ENCODE results near the gene GALR3. TPM values are rescaled to one million over a fixed set of nuclear protein-coding genes. Genes with fewer than 3 reads are reported as not detected.

The GALR3 gene
- total RNA-seq, 2 donors from 2014 or later = not detected

DNA sequence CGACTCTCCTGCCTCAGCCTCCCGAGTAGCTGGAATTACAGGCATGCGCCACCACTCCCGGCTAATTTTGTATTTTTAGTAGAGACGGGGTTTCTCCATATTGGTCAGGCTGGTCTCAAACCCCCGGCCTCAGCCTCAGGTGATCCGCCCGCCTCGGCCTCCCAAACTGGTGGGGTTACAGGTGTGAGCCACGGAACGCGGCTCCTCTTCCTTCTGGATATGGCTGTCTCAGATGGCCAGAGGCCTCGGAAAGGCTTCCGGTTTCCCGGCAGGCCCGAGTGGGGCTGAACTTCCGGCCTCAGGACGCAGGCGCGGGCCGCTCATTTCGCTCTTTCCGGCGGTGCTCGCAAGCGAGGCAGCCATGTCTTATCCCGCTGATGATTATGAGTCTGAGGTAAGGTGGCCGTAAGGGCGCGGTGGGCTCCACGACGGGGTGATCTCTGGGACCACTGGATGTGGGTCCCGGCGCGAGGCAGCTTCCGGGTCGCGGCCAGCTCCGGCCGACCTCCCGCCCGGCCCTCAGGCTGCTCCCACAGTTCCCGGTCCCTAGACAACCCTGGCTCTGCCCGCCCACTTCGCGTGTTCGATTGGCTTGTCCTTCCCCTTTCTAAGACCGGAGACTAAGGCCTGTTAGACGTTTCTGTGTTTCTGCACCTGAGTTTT, 26.0 kb downstream of the GALR3 start, which contains the start of gene EIF3L:
TSS of gene EIF3L (plus strand) at position 331 of the 663 bp plus-strand sequence. CDS start at position 362, 31 bp downstream.
- H3K27me3 Mint-ChIP-seq = no peaks in the 10 kb centered on the region
- ATAC-seq = peak; percentile 84 to 86
- peaks cover 37% of the 10 kb centered on the region for H3K36me3 Mint-ChIP-seq
- peak within 1 kb of the TSS; percentile 98 to 100 for H3K27ac Mint-ChIP-seq
- H3K4me3 Mint-ChIP-seq = peak within 1 kb of the TSS; percentile 99
- H3K9me3 Mint-ChIP-seq = no peaks in the 10 kb centered on the region
- peaks cover 41 to 43% of the 10 kb centered on the region in 2 donors for H3K4me1 Mint-ChIP-seq (ENCODE audit: low read depth in 2 of 2)
- peak; percentile 92 for DNase-seq (ENCODE audit: low spot score)

DNA sequence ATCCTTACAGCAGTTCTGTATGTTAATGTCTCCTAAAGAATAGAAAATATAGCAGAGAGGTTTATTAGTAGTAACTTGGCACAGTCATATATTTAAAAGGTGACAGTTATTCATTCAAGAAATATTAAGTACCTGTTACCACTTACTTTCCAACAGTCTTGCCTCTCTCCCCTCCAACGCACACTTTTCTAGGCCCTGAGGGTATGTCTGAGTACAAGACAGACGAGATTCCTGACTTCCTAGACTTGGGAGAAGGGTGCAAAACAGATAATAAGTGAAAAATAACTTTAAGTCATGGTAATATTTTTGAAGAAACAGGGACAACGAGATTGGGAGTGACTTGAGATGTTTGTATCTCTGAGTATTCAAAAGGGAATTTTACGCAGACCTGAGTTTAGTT, 27.6 kb downstream of the GALR3 start:
- peaks cover 51 to 55% of the 10 kb centered on the region in 2 donors for H3K4me1 Mint-ChIP-seq (ENCODE audit: low read depth in 2 of 2)
- H3K9me3 Mint-ChIP-seq = no peaks in the 10 kb centered on the region
- no peaks in the 10 kb centered on the region for H3K27me3 Mint-ChIP-seq
- H3K36me3 Mint-ChIP-seq = peaks cover 50% of the 10 kb centered on the region
- ATAC-seq = no peak
- no peak overlapping the region for H3K27ac Mint-ChIP-seq
- DNase-seq (ENCODE audit: low spot score) = no peak
- peak overlapping the region; percentile 99 for H3K4me3 Mint-ChIP-seq

DNA sequence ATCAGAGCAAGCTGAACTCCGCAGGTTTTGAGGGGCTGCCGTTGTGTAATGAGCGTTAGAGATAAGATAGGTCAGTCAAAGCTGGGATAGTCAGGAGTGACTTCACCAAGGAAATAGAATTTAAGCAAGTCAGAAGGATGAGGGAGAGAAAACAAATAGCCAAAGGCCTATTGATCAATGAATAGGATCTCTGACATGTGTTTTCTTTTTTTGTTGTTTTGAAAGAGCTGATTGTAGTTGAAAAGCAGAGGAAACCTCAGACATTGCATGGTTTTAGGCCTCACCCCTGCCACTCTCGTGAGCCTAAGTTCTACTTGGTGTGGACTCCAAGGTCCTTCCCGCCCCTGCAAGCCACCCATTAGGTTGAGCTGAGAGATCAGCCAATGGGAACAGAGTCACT, 29.2 kb downstream of the GALR3 start:
- H3K27me3 Mint-ChIP-seq = no peaks in the 10 kb centered on the region
- peaks cover 50% of the 10 kb centered on the region for H3K36me3 Mint-ChIP-seq

DNA sequence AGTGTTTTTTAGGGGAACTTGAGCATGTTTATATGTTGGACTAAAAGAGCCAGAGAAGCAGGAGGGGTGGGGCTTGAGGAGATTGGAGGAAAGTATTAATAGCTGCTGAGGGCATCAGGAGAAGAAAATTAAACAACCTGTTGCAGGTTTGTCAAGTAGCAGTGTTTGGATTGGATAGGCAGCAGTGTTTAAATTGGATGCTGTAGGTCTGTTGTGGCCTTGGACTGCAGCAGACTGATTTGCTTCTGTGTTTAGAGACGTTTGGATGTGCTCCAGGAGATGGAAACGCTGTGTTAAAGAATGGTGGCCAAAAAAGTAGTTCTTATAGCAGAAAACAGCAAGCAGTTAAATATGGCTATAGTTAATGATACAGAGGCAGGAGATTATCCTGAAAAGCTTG, 31.8 kb downstream of the GALR3 start:
- H3K36me3 Mint-ChIP-seq = peaks cover 48% of the 10 kb centered on the region
- peaks cover 34 to 36% of the 10 kb centered on the region in 2 donors for H3K4me1 Mint-ChIP-seq (ENCODE audit: low read depth in 2 of 2)
- H3K9me3 Mint-ChIP-seq = no peaks in the 10 kb centered on the region
- H3K4me3 Mint-ChIP-seq = no peak overlapping the region
- ATAC-seq (no peak), DNase-seq (ENCODE audit: low spot score) (no peak)
- no peaks in the 10 kb centered on the region for H3K27me3 Mint-ChIP-seq
- no peak overlapping the region for H3K27ac Mint-ChIP-seq

More for the DNA sequence above, 29.2 kb downstream of the GALR3 start:
- ATAC-seq (no peak), DNase-seq (ENCODE audit: low spot score) (no peak)
- no peaks in the 10 kb centered on the region for H3K9me3 Mint-ChIP-seq
- peaks cover 51 to 54% of the 10 kb centered on the region in 2 donors for H3K4me1 Mint-ChIP-seq (ENCODE audit: low read depth in 2 of 2)
- H3K27ac Mint-ChIP-seq = no peak overlapping the region
- no peak overlapping the region for H3K4me3 Mint-ChIP-seq

DNA sequence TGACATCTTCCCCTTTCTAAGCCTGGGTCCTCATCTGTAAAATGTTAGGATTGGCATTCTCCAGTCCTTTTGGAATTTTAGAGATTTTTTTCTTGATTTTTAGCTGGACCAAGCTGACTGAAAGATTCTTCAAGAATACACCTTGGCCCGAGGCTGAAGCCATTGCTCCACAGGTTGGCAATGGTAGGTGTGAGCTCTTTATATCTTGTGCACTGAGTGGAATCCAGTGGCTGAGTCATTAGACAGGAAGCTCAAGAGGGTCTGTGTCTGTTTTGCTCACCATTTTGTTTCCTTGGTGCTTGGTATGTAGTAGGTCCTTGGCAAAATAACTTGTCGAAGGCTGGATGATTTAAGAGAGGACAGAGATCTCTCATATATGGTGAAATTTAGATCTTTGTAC, 32.3 kb downstream of the GALR3 start:
- H3K4me3 Mint-ChIP-seq = no peak overlapping the region
- ATAC-seq (no peak), DNase-seq (ENCODE audit: low spot score) (no peak)
- H3K36me3 Mint-ChIP-seq = peaks cover 49% of the 10 kb centered on the region
- no peaks in the 10 kb centered on the region for H3K9me3 Mint-ChIP-seq
- no peaks in the 10 kb centered on the region for H3K27me3 Mint-ChIP-seq
- no peak overlapping the region for H3K27ac Mint-ChIP-seq
- peaks cover 33 to 35% of the 10 kb centered on the region in 2 donors for H3K4me1 Mint-ChIP-seq (ENCODE audit: low read depth in 2 of 2)

DNA sequence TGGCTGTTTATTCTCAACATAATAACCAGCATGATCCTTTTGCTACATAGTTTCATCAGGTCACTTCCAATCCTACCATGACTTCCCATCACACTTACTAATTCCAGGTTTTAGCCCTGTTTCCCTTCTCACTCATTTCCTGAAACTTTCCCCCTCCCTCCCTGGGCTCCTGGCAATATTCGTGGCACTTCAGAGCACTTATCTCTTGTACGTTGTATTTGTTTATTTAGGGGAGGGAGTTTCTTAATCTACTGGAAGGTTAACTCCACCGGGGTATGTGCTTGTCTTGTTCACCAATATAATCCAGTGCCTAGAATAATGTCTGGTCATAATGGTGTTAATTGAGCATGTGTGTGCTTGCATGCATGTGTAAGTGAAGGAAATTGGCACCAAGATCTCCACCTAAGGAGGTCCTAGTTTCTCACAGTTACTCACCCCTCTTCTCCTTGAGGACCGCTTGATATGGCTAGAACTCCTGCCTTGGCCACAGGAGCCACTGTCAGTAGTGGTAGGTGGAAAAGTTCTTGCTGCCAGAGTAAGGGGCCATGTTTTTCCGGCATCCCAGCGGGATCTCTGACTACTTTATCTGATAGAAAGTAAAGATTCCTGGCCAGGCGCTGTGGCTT, 37.7 kb downstream of the GALR3 start:
- Mint-ChIP-seq H3K27me3 (no peaks in the 10 kb centered on the region), H3K4me3 (no peak overlapping the region), H3K27ac (peak overlapping the region in 1 of 2 donors; percentile 18), H3K36me3 (peaks cover 29% of the 10 kb centered on the region), H3K9me3 (no peaks in the 10 kb centered on the region), H3K4me1 (ENCODE audit: low read depth in 2 of 2) (peaks cover 0 to 6% of the 10 kb centered on the region in 2 donors)
- ATAC-seq (no peak), DNase-seq (ENCODE audit: low spot score) (no peak)

DNA sequence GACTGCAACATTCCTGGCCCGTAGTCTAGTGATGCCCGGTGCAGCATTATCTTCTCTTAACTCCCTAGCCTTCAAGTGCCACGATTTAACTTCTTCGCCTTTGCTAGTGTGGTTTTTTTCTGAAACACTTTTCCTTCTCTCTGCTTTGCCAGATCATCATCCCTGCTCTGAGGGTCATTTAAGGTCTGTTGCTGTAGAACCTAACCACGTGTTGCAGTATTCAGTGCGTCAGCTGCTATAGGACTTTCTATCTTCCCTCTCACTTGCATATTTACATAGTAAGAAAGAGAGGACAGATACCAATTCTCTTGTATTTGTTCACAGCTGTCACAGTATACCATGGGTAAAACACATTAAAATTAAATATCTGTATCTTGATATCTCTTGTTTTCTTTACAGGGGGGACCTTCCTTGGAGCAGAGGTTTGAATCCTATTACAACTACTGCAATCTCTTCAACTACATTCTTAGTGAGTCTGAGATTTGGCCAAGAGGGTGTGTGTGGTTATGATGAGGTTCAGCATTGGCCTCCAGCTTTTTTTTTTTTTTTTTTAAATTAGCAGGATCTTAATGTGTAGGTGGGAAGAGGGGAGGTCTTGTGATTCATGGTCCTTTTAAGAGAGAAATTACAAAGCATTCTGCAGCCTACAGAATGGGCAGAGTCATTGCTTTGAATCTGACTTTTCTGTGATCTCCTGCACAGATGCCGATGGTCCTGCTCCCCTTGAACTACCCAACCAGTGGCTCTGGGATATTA, 39.6 kb downstream of the GALR3 start:
- Mint-ChIP-seq H3K27ac (no peak overlapping the region), H3K27me3 (no peaks in the 10 kb centered on the region), H3K4me1 (ENCODE audit: low read depth in 2 of 2) (peaks cover 0 to 6% of the 10 kb centered on the region in 2 donors), H3K4me3 (no peak overlapping the region), H3K36me3 (peaks cover 29% of the 10 kb centered on the region), H3K9me3 (no peaks in the 10 kb centered on the region)
- no peak for DNase-seq (ENCODE audit: low spot score)
- no peak for ATAC-seq

DNA sequence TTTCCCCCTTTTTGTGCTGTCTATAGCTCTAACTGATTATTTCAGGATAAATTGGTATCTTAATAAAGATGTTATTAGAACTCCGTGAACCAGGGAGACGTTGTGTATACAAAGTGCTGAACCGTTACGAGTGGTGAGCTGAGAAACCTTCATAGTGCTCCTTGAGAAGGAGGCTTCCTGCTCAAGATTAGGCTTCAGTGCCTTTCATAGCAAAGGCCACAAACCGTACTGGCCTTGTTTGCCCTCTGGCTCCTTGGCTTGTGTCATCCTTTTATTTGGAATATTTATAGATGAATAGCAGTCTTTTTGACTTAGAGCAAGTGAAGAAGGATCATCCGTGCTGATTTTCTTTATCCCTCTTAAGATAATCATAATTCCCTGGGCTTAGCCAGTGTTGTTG, 42.3 kb downstream of the GALR3 start:
- Mint-ChIP-seq H3K27me3 (no peaks in the 10 kb centered on the region), H3K9me3 (no peaks in the 10 kb centered on the region), H3K36me3 (peaks cover 18% of the 10 kb centered on the region), H3K27ac (no peak overlapping the region), H3K4me3 (no peak overlapping the region), H3K4me1 (ENCODE audit: low read depth in 2 of 2) (peaks cover 0 to 6% of the 10 kb centered on the region in 2 donors)
- ATAC-seq (no peak), DNase-seq (ENCODE audit: low spot score) (no peak)

DNA sequence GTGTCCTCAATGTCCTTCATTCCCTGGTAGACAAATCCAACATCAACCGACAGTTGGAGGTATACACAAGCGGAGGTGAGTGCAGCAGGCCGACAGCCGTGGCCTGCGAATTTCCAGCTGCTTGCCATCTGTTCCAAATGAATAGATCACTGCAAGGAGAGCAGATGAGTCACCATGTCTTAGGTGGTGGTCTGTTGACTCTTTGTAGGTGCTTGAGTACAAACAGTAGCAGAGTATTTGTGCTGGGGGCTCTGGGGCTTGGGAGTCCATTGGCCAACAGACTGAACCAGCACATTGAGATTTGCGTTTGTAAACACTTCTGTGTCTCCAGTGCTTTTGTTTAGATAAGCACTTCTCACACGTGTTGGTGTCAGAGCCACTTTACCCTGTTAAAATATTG, 47.1 kb downstream of the GALR3 start:
- H3K27me3 Mint-ChIP-seq = no peaks in the 10 kb centered on the region
- H3K9me3 Mint-ChIP-seq = no peaks in the 10 kb centered on the region
- H3K4me3 Mint-ChIP-seq = no peak overlapping the region
- DNase-seq (ENCODE audit: low spot score) = no peak
- ATAC-seq = no peak
- no peaks in the 10 kb centered on the region for H3K4me1 Mint-ChIP-seq (ENCODE audit: low read depth in 2 of 2)
- peaks cover 6% of the 10 kb centered on the region for H3K36me3 Mint-ChIP-seq
- H3K27ac Mint-ChIP-seq = no peak overlapping the region

Other genes starting within 250 kb of the GALR3 start
- gene LGALS2, start 243.3 kb upstream of the GALR3 start, total RNA-seq = not detected
- gene GGA1, start 214.5 kb upstream of the GALR3 start, total RNA-seq = 100 to 1,000 TPM in 1 of 2 donors, 10 to 100 TPM in 1; 85.5 to 142 TPM
- 100 to 1,000 TPM; 160 to 229 TPM for gene SH3BP1, start 183.7 kb upstream of the GALR3 start, total RNA-seq
- gene PDXP, start 164.7 kb upstream of the GALR3 start, total RNA-seq = 10 to 100 TPM; 43.9 to 58.4 TPM
- gene LGALS1, start 147.7 kb upstream of the GALR3 start, total RNA-seq = 100 to 1,000 TPM; 290 to 675 TPM
- gene NOL12, start 137.0 kb upstream of the GALR3 start, total RNA-seq = 10 to 100 TPM; 37.4 to 48.3 TPM
- gene TRIOBP, start 126.3 kb upstream of the GALR3 start, total RNA-seq = 10 to 100 TPM; 29.9 to 35.1 TPM
- gene GCAT, start 15.4 kb upstream of the GALR3 start, total RNA-seq = 10 to 100 TPM; 11.5 to 12.3 TPM
- 10 to 100 TPM; 23.2 to 42.2 TPM for gene ANKRD54, start 21.0 kb downstream of the GALR3 start, total RNA-seq
- gene EIF3L, start 26.0 kb downstream of the GALR3 start, total RNA-seq = 100 to 1,000 TPM; 271 to 340 TPM
- 10 to 100 TPM; 21.3 to 24.5 TPM for gene MICALL1, start 82.9 kb downstream of the GALR3 start, total RNA-seq
- under 1 TPM in 1 of 2 donors, not detected in 1; 0.33 TPM for gene C22orf23, start 130.2 kb downstream of the GALR3 start, total RNA-seq
- gene POLR2F, start 130.3 kb downstream of the GALR3 start, total RNA-seq = 10 to 100 TPM; 65.2 to 96.3 TPM
- gene SOX10, start 161.2 kb downstream of the GALR3 start, total RNA-seq = not detected
- gene PICK1, start 234.0 kb downstream of the GALR3 start, total RNA-seq = 10 to 100 TPM; 14.8 to 18.8 TPM

Measured in natural killer cell treated with Interleukin-12 subunit alpha and Interleukin-12 subunit beta and Interleukin-15 and Interleukin-18, amount 100 ng/mL, for 72 hours (primary cell).